VCaP (cell line): ENCODE results near the gene UBE2L5.
A peak's percentile ranks its signal among the peaks of the same experiment; 100 is the strongest.

Experiments used
- H3K27ac ChIP-seq: fragments of 450-650 bp; 2 replicates; pipeline ENCODE4 v1.5.1; 2017
- CTCF ChIP-seq: fragments of 450-650 bp; conservative IDR thresholded peaks from 2 replicates; pipeline ENCODE4 v1.5.1; 2017; ENCODE audit warnings: mild to moderate bottlenecking, moderate library complexity

Gene UBE2L5

GRCh38 chr13:30396434-30397075 lies 25.7 kb upstream of the UBE2L5 start:
- TF ChIP-seq CTCF = no peak
- H3K27ac ChIP-seq = peak overlapping the region; percentile 76

- no peak for TF ChIP-seq CTCF
- no peak overlapping the region for H3K27ac ChIP-seq
Measured at GRCh38 chr13:30398601-30399072, 23.7 kb upstream of the UBE2L5 start.

GRCh38 chr13:30400376-30400775 lies 21.9 kb upstream of the UBE2L5 start:
- no peak overlapping the region for H3K27ac ChIP-seq
- no peak for TF ChIP-seq CTCF

GRCh38 chr13:30401347-30401746 lies 20.9 kb upstream of the UBE2L5 start:
- no peak for TF ChIP-seq CTCF
- H3K27ac ChIP-seq = no peak overlapping the region

GRCh38 chr13:30403456-30403855 lies 18.8 kb upstream of the UBE2L5 start:
- TF ChIP-seq CTCF = no peak
- H3K27ac ChIP-seq = no peak overlapping the region

- no peak overlapping the region for H3K27ac ChIP-seq
- TF ChIP-seq CTCF = no peak
Measured at GRCh38 chr13:30404207-30404606, 18.1 kb upstream of the UBE2L5 start.

GRCh38 chr13:30406779-30407416 lies 15.4 kb upstream of the UBE2L5 start:
- H3K27ac ChIP-seq = no peak overlapping the region
- TF ChIP-seq CTCF = no peak
